HEK293 (cell line): ENCODE measurements around the gene FTO.

Experiments
- CTCF ChIA-PET: fragments of 350-600 bp; formaldehyde crosslinking; extraction: SDS; loops from one replicate; lab custom pipeline; 2021; ENCODE audit warnings: antibody characterized with exemption; lab: Yijun Ruan, JAX
- POLR2A ChIA-PET: fragments of 300-600 bp; formaldehyde crosslinking; extraction: SDS; loops from one replicate; lab custom pipeline; 2020; ENCODE audit warnings: antibody characterized with exemption, inconsistent platforms; lab: Yijun Ruan, JAX
- H3K27ac ChIP-seq: fragments of 200-500 bp; sonication (Bioruptor generic); 2 replicates; pipeline ENCODE4 v1.5.1; 2014; ENCODE audit warnings: low read depth, low read length, control low read depth, inconsistent platforms; ENCODE audit errors: extremely low read depth
- H3K36me3 ChIP-seq, 2 experiments: fragments of 200-500 bp in 1 of 2; sonication (Bioruptor generic) in 1 of 2; 1 replicate in 1 of 2; 2 replicates in 1 of 2; pipeline ENCODE4 v1.5.1; 2014 to 2017; ENCODE audit warnings: inconsistent platforms in 2 of 2, low read length in 2 of 2; ENCODE audit not compliant: control insufficient read depth in 2 of 2, insufficient read depth in 1 of 2
- H3K4me1 ChIP-seq: fragments of 200-500 bp; sonication (Bioruptor generic); 2 replicates; pipeline ENCODE4 v1.5.1; 2014; ENCODE audit warnings: mild to moderate bottlenecking, low read length, inconsistent platforms; ENCODE audit not compliant: control insufficient read depth, insufficient read depth
- H3K4me3 ChIP-seq: 2 replicates; pipeline ENCODE4 v1.5.1; 2011; ENCODE audit warnings: low read depth, mild to moderate bottlenecking, control low read depth, low read length, moderate library complexity
- H3K9me3 ChIP-seq: fragments of 200-500 bp; sonication (Bioruptor generic); 2 replicates; pipeline ENCODE4 v1.5.1; 2014; ENCODE audit warnings: low read depth, low read length, inconsistent platforms; ENCODE audit not compliant: control insufficient read depth, insufficient read depth
- EGR2 ChIP-seq: fragments of 450-650 bp; formaldehyde crosslinking; IDR thresholded peaks from 2 replicates; pipeline ENCODE4 v1.5.1; 2016; ENCODE audit warnings: low read depth, missing biosample characterization, missing genetic modification characterization
- IKZF3 ChIP-seq: fragments of 450-650 bp; IDR thresholded peaks from 2 replicates; pipeline ENCODE4 v1.5.0; 2018; ENCODE audit warnings: missing biosample characterization, mild to moderate bottlenecking, missing genetic modification characterization, moderate library complexity
- MZF1 ChIP-seq: fragments of 450-650 bp; formaldehyde crosslinking; IDR thresholded peaks from 2 replicates; pipeline ENCODE4 v1.5.1; 2017; ENCODE audit warnings: missing biosample characterization, missing genetic modification characterization, borderline replicate concordance
- ZEB2 ChIP-seq: fragments of 450-650 bp; formaldehyde crosslinking; IDR thresholded peaks from 2 replicates; pipeline ENCODE4 v1.5.1; 2016; ENCODE audit warnings: missing biosample characterization, missing genetic modification characterization
- ZFP3 ChIP-seq: fragments of 450-650 bp; formaldehyde crosslinking; IDR thresholded peaks from 2 replicates; pipeline ENCODE4 v1.5.1; 2016; ENCODE audit warnings: low read depth, missing biosample characterization, missing genetic modification characterization
- ZFP41 ChIP-seq: fragments of 450-650 bp; formaldehyde crosslinking; IDR thresholded peaks from 2 replicates; pipeline ENCODE4 v1.5.1; 2016; ENCODE audit warnings: missing biosample characterization, missing genetic modification characterization, borderline replicate concordance
- ZFP69B ChIP-seq: fragments of 450-650 bp; formaldehyde crosslinking; IDR thresholded peaks from 2 replicates; pipeline ENCODE4 v1.5.1; 2016; ENCODE audit warnings: missing biosample characterization, missing genetic modification characterization
- ZNF2 ChIP-seq: fragments of 450-650 bp; formaldehyde crosslinking; IDR thresholded peaks from 2 replicates; pipeline ENCODE4 v1.5.1; 2016; ENCODE audit warnings: missing biosample characterization, missing genetic modification characterization
- ZNF23 ChIP-seq: fragments of 450-650 bp; formaldehyde crosslinking; IDR thresholded peaks from 2 replicates; pipeline ENCODE4 v1.5.1; 2016; ENCODE audit warnings: missing biosample characterization, missing genetic modification characterization, borderline replicate concordance
- ZNF248 ChIP-seq: fragments of 450-650 bp; formaldehyde crosslinking; IDR thresholded peaks from 2 replicates; pipeline ENCODE4 v1.5.1; 2017; ENCODE audit warnings: missing biosample characterization, missing genetic modification characterization
- ZNF473 ChIP-seq: fragments of 450-650 bp; formaldehyde crosslinking; IDR thresholded peaks from 2 replicates; pipeline ENCODE4 v1.5.1; 2017; ENCODE audit warnings: missing biosample characterization, missing genetic modification characterization
- ZNF510 ChIP-seq: fragments of 450-650 bp; formaldehyde crosslinking; IDR thresholded peaks from 2 replicates; pipeline ENCODE4 v1.5.1; 2018; ENCODE audit warnings: mild to moderate bottlenecking, missing genetic modification characterization, missing biosample characterization; ENCODE audit not compliant: insufficient replicate concordance
- ZNF596 ChIP-seq: fragments of 450-650 bp; IDR thresholded peaks from 2 replicates; pipeline ENCODE4 v1.5.0; 2018; ENCODE audit warnings: missing biosample characterization, mild to moderate bottlenecking, missing genetic modification characterization, moderate library complexity
- ZNF610 ChIP-seq: fragments of 450-650 bp; formaldehyde crosslinking; IDR thresholded peaks from 2 replicates; pipeline ENCODE4 v1.5.1; 2016; ENCODE audit warnings: missing biosample characterization, missing genetic modification characterization, borderline replicate concordance
- ZNF626 ChIP-seq: fragments of 450-650 bp; sonication (Bioruptor Pico); formaldehyde crosslinking; IDR thresholded peaks from 2 replicates; pipeline ENCODE4 v1.5.1; 2018; ENCODE audit warnings: missing biosample characterization, missing genetic modification characterization, inconsistent platforms
- ZNF747 ChIP-seq: fragments of 450-650 bp; formaldehyde crosslinking; IDR thresholded peaks from 2 replicates; pipeline ENCODE4 v1.5.1; 2016; ENCODE audit warnings: missing biosample characterization, missing genetic modification characterization
- ZNF843 ChIP-seq: fragments of 450-650 bp; formaldehyde crosslinking; IDR thresholded peaks from 2 replicates; pipeline ENCODE4 v1.5.1; 2016; ENCODE audit warnings: missing biosample characterization, missing genetic modification characterization
- TF ChIP-seq, protein P1 (sequence below): fragments of 450-650 bp; formaldehyde crosslinking; IDR thresholded peaks from 2 replicates; pipeline ENCODE4 v1.5.1; 2017; ENCODE audit warnings: missing biosample characterization, missing genetic modification characterization
- TF ChIP-seq, protein P2 (sequence below): fragments of 450-650 bp; formaldehyde crosslinking; IDR thresholded peaks from 2 replicates; pipeline ENCODE4 v1.5.1; 2016; ENCODE audit warnings: missing biosample characterization, missing genetic modification characterization
- TF ChIP-seq, protein P3 (sequence below): IDR thresholded peaks from 2 replicates; pipeline ENCODE4 v1.6.1; 2011; ENCODE audit warnings: mild to moderate bottlenecking, low read depth, low read length, borderline replicate concordance
- TF ChIP-seq, protein P4 (sequence below): fragments of 450-650 bp; formaldehyde crosslinking; IDR thresholded peaks from 2 replicates; pipeline ENCODE4 v1.5.1; 2016; ENCODE audit warnings: missing biosample characterization, missing genetic modification characterization

FTO gene

DNA sequence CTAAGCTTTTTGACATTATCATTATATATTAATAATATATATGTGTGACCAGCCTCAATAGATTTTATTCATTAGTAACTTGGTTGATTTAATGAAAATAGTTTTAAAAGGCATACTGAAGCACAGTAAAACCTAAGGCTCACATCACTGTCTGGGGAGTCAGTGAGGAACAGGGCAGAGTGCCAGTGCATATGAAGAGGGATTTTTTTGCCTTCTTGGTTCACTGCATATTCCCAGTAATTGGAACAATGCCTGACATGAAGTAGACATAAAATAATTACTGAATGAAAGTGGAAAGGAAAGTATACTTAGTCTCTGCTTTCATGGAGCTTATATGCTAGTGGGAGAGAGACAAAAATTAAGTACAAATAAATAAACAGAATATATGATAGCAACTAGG, 81.1 kb downstream of the FTO start:
- H3K4me1 ChIP-seq = peaks cover 19% of the 10 kb centered on the region
- no peak overlapping the region for H3K4me3 ChIP-seq
- H3K36me3 ChIP-seq = no peaks in the 10 kb centered on the region
- no peak overlapping the region for H3K27ac ChIP-seq
- ChIA-PET POLR2A (no interaction called here), CTCF (interaction anchor here (1.5 kb wide), 1 partner anchor 12 kb away, joined by 4 read pairs; no protein-coding TSS in a partner anchor)
- TF ChIP-seq, protein P1, sequence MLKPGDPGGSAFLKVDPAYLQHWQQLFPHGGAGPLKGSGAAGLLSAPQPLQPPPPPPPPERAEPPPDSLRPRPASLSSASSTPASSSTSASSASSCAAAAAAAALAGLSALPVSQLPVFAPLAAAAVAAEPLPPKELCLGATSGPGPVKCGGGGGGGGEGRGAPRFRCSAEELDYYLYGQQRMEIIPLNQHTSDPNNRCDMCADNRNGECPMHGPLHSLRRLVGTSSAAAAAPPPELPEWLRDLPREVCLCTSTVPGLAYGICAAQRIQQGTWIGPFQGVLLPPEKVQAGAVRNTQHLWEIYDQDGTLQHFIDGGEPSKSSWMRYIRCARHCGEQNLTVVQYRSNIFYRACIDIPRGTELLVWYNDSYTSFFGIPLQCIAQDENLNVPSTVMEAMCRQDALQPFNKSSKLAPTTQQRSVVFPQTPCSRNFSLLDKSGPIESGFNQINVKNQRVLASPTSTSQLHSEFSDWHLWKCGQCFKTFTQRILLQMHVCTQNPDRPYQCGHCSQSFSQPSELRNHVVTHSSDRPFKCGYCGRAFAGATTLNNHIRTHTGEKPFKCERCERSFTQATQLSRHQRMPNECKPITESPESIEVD (tag by site-specific recombination) = peak; percentile 68
- TF ChIP-seq ZNF843 (tag by site-specific recombination) (no peak), MZF1 (tag by site-specific recombination) (peak; percentile 98)
- H3K9me3 ChIP-seq = no peaks in the 10 kb centered on the region

DNA sequence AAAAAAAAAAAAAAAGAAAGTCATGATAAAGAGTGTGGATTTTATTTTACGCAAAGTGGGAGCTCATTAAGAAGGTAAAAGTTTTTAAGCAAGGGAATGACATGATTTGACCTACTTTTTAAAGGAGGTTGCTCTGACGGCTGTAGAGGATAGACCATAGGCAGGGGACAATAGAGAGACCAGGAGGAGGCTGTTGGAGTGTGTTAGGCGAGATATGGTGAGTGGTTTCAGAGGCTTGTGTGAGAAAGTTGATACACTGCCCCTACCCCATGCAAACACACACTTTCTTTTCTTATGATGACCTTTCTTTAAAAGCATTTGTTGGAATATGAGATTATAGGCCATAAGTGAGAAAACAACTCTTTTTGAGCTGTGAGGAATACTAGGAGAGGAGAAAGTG, 82.0 kb downstream of the FTO start:
- TF ChIP-seq ZEB2 (no peak), ZFP41 (tag by site-specific recombination) (no peak), IKZF3 (tag by site-specific recombination) (no peak), ZNF747 (tag by site-specific recombination) (no peak)
- TF ChIP-seq, protein P2, sequence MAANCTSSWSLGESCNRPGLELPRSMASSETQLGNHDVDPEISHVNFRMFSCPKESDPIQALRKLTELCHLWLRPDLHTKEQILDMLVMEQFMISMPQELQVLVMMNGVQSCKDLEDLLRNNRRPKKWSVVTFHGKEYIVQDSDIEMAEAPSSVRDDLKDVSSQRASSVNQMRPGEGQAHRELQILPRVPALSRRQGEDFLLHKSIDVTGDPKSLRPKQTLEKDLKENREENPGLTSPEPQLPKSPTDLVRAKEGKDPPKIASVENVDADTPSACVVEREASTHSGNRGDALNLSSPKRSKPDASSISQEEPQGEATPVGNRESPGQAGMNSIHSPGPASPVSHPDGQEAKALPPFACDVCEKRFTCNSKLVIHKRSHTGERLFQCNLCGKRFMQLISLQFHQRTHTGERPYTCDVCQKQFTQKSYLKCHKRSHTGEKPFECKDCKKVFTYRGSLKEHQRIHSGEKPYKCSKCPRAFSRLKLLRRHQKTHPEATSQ (tag by site-specific recombination) = no peak
- TF ChIP-seq, protein P3, sequence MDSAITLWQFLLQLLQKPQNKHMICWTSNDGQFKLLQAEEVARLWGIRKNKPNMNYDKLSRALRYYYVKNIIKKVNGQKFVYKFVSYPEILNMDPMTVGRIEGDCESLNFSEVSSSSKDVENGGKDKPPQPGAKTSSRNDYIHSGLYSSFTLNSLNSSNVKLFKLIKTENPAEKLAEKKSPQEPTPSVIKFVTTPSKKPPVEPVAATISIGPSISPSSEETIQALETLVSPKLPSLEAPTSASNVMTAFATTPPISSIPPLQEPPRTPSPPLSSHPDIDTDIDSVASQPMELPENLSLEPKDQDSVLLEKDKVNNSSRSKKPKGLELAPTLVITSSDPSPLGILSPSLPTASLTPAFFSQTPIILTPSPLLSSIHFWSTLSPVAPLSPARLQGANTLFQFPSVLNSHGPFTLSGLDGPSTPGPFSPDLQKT = no peak
- peaks cover 18% of the 10 kb centered on the region for H3K4me1 ChIP-seq
- ChIA-PET POLR2A (no interaction called here), CTCF (interaction anchor here (1.5 kb wide), 1 partner anchor 13 kb away, joined by 4 read pairs; no protein-coding TSS in a partner anchor)
- no peak overlapping the region for H3K4me3 ChIP-seq
- H3K27ac ChIP-seq = no peak overlapping the region
- H3K36me3 ChIP-seq = no peaks in the 10 kb centered on the region
- H3K9me3 ChIP-seq = no peaks in the 10 kb centered on the region

DNA sequence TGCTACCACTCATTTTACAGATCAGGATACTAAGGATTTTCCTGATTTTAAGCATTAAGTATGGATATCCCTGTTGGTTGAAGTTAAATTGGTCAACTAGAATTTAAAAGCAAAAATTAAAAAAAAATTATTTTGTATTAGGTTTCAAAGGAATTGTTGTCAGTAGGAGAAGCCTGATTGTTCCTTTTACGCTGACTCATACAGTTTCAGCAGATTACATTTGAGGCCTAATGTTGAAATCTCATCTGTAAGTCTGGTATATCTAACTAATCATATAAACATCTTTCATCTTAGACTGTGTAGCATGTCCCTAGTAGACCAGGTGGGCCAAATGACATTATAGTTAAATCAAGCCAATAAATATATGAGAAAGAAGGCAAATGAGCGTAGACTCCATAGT, 83.5 kb downstream of the FTO start:
- H3K4me3 ChIP-seq = no peak overlapping the region
- H3K4me1 ChIP-seq = peaks cover 11% of the 10 kb centered on the region
- ChIA-PET CTCF (no interaction called here), POLR2A (no interaction called here)
- H3K27ac ChIP-seq = no peak overlapping the region
- no peaks in the 10 kb centered on the region for H3K9me3 ChIP-seq
- no peaks in the 10 kb centered on the region for H3K36me3 ChIP-seq
- no peak for TF ChIP-seq ZNF248
- no peak for TF ChIP-seq ZNF510 (tag by site-specific recombination)
- no peak for TF ChIP-seq ZFP3 (tag by site-specific recombination)
- TF ChIP-seq ZFP69B (tag by site-specific recombination) = no peak
- TF ChIP-seq, protein P4, sequence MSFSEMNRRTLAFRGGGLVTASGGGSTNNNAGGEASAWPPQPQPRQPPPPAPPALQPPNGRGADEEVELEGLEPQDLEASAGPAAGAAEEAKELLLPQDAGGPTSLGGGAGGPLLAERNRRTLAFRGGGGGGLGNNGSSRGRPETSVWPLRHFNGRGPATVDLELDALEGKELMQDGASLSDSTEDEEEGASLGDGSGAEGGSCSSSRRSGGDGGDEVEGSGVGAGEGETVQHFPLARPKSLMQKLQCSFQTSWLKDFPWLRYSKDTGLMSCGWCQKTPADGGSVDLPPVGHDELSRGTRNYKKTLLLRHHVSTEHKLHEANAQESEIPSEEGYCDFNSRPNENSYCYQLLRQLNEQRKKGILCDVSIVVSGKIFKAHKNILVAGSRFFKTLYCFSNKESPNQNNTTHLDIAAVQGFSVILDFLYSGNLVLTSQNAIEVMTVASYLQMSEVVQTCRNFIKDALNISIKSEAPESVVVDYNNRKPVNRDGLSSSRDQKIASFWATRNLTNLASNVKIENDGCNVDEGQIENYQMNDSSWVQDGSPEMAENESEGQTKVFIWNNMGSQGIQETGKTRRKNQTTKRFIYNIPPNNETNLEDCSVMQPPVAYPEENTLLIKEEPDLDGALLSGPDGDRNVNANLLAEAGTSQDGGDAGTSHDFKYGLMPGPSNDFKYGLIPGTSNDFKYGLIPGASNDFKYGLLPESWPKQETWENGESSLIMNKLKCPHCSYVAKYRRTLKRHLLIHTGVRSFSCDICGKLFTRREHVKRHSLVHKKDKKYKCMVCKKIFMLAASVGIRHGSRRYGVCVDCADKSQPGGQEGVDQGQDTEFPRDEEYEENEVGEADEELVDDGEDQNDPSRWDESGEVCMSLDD = no peak
- TF ChIP-seq ZNF2 (tag by site-specific recombination) = no peak
- no peak for TF ChIP-seq ZNF473 (tag by site-specific recombination)
- no peak for TF ChIP-seq ZNF610 (tag by site-specific recombination)
- TF ChIP-seq EGR2 (tag by site-specific recombination) = no peak
- no peak for TF ChIP-seq ZNF23 (tag by site-specific recombination)
- TF ChIP-seq, protein P2 (tag by site-specific recombination) = no peak
- TF ChIP-seq ZNF596 (tag by site-specific recombination) = no peak
- no peak for TF ChIP-seq ZNF626 (tag by site-specific recombination)
